Measurements from ENCODE around the gene FOXF2. TPM values are rescaled to one million over a fixed set of nuclear protein-coding genes. Genes with fewer than 3 reads are reported as not detected.

FOXF2 gene
- total RNA-seq (2012; rRNA removed), result 2.5 TPM in 2 replicates
- polyA plus RNA-seq (2012; rRNA removed), result 16.3 and 17.3 TPM in 2 replicates
- polyA plus RNA-seq (2012; cell fraction: cytosol; rRNA removed), result 13.8 and 25.8 TPM in 2 replicates
- 11.7 and 17.4 TPM in 2 replicates for polyA plus RNA-seq (2012; cell fraction: nucleus; rRNA removed; ENCODE audit: low replicate concordance)
- Bru-seq, nascent RNA, result percentile 55 among the genes with signal in this experiment
- percentile 59 among the genes with signal in this experiment for BruChase-seq, experiment 1, labeled RNA remaining after a 6-hour chase
- percentile 68 among the genes with signal in this experiment for BruChase-seq, experiment 2, labeled RNA remaining after a 2-hour chase
- long read RNA-seq, transcript FOXF2-202 (2 exons, 2,451 nt), result major isoform, 86 of 89 reads
- long read RNA-seq, partial matches to known transcripts, result 0 of 89 reads
- long read RNA-seq, other reads (novel, unspliced or antisense), result 3 of 89 reads

- in situ Hi-C loops (cut with MboI; ENCODE audit: low sequenced_read_pairs) (loop anchor here (10.0 to 25.0 kb wide), 2 partner anchors 477 to 795 kb away; no protein-coding TSS in a partner anchor), dilution Hi-C loops (cut with HindIII; ENCODE audit: low sequenced_read_pairs, unreplicated experiment) (no loop called here), intact Hi-C loops (cut with micrococcal nuclease) (loop anchor here (5.0 kb wide), 1 partner anchor 77 kb away; the partner anchor contains the start of gene FOXQ1)
- peak within 1 kb of the TSS; percentile 83 for H3K4ac ChIP-seq (ENCODE audit: low read depth, low read length)
- H3K56ac ChIP-seq (ENCODE audit: extremely low read depth, insufficient read depth, low read length), result peak within 1 kb of the TSS; percentile 30; the same call in 1 of the 2 replicates
- peak within 1 kb of the TSS; percentile 55 for H3K18ac ChIP-seq (ENCODE audit: low read depth, low read length)
- H2AK9ac ChIP-seq (replicated peaks; ENCODE audit: low read depth, low read length, poor library complexity), result peak within 1 kb of the TSS; percentile 53
- peak within 1 kb of the TSS; percentile 95 for H3K4me2 ChIP-seq (ENCODE audit: low read depth, low read length)
- H2BK15ac ChIP-seq (ENCODE audit: low read depth, low read length), result no peak within 1 kb of the TSS
- peak within 1 kb of the TSS; percentile 58 for H3K4me3 ChIP-seq (ENCODE audit: insufficient read depth, low read depth, low read length)
- H4K8ac ChIP-seq (ENCODE audit: low read depth in 2 of 2, low read length in 2 of 2), result peak within 1 kb of the TSS; percentile 56 to 85; a peak in 2 of 4 replicates
- H3K14ac ChIP-seq (replicated peaks; ENCODE audit: low read depth, low read length), result peak within 1 kb of the TSS; percentile 68
- ChIA-PET POLR2A (ENCODE audit: unreplicated experiment) (interaction anchor here (0.6 kb wide), 2 partner anchors 30 to 35 kb away, joined by 3 to 8 read pairs; no protein-coding TSS in a partner anchor), CTCF (interaction anchor here (0.6 kb wide), 1 partner anchor 35 kb away, joined by 4 read pairs; no protein-coding TSS in a partner anchor)
- WGBS, 2 experiments (ENCODE audit: extremely low coverage in 2 of 2, insufficient read length in 1 of 2), result 1% methylated on average over 50 of the region's 112 CpGs; no CpG with 5 or more reads in 1 of the 2 experiments
- no peaks in the 10 kb centered on the region for H3K9me3 ChIP-seq (ENCODE audit: control insufficient read depth, insufficient read depth, low read length)
- H4K5ac ChIP-seq (ENCODE audit: low read depth, low read length), result no peak within 1 kb of the TSS; the same call in 1 of the 2 replicates
- H2AFZ ChIP-seq (replicated peaks; ENCODE audit: low read length, poor library complexity), result peak within 1 kb of the TSS; percentile 89
- H4K91ac ChIP-seq (ENCODE audit: insufficient read depth, low read depth, low read length), result peak within 1 kb of the TSS; percentile 58
- H3K79me1 ChIP-seq (ENCODE audit: low read depth in 1 of 2, low read length in 2 of 2), result peaks cover 1 to 2% of the 10 kb centered on the region in 2 experiments; a peak in 3 of 4 replicates
- H3K27me3 ChIP-seq (ENCODE audit: control insufficient read depth, insufficient read depth, low read length), result no peaks in the 10 kb centered on the region; the same call in 1 of the 2 replicates
- H2BK120ac ChIP-seq (ENCODE audit: low read depth, low read length), result peak within 1 kb of the TSS; percentile 62
- H3K23ac ChIP-seq (ENCODE audit: low read depth, low read length), result peak within 1 kb of the TSS; percentile 52; the same call in 1 of the 2 replicates
- peak within 1 kb of the TSS; percentile 58; the same call in 1 of the 2 replicates for H2BK20ac ChIP-seq (ENCODE audit: low read depth, low read length)
- TSS peak; percentile 48 for BruUV-seq (replicated peaks)
- H3K27ac ChIP-seq (ENCODE audit: insufficient read depth, low read length), result peak within 1 kb of the TSS; percentile 98
- peak within 1 kb of the TSS; percentile 88 for H3K9ac ChIP-seq (ENCODE audit: low read depth, low read length)
- ATAC-seq (ENCODE audit: low read depth) (peak; percentile 32), DNase-seq (no peak)
- no peaks in the 10 kb centered on the region for H3K36me3 ChIP-seq (ENCODE audit: control insufficient read depth, insufficient read depth, low read length)
- H3K4me1 ChIP-seq (ENCODE audit: control insufficient read depth, insufficient read depth, low read length), result peaks cover 11% of the 10 kb centered on the region
- no peaks in the 10 kb centered on the region for H3K9me1 ChIP-seq (ENCODE audit: insufficient read depth, low read length)
- H2BK5ac ChIP-seq (ENCODE audit: low read depth, low read length, poor library complexity, severe bottlenecking), result peak within 1 kb of the TSS; percentile 75
- TF ChIP-seq RAD21 (IDR thresholded peaks at IDR 0.05; ENCODE audit: low read length), result no peak
- TF ChIP-seq RFX5 (IDR thresholded peaks at IDR 0.05; ENCODE audit: low read depth, low read length), result no peak
- TF ChIP-seq POLR2A (IDR thresholded peaks at IDR 0.05; ENCODE audit: low read depth, low read length), result no peak
- TF ChIP-seq USF2 (IDR thresholded peaks at IDR 0.05; ENCODE audit: low read depth, low read length), result no peak
- no peak for TF ChIP-seq CTCF (conservative IDR thresholded peaks at IDR 0.05; ENCODE audit: low read depth, low read length)
- no peak for TF ChIP-seq SMC3 (IDR thresholded peaks at IDR 0.05; ENCODE audit: low read depth, low read length)
- TF ChIP-seq MXI1 (IDR thresholded peaks at IDR 0.05; ENCODE audit: borderline replicate concordance, low read depth, low read length), result no peak
- peak; percentile 55; the same call in 1 of the 2 replicates for TF ChIP-seq MAZ (IDR thresholded peaks at IDR 0.05; ENCODE audit: borderline replicate concordance, low read depth, low read length)
- peak; percentile 93 for TF ChIP-seq CEBPB (IDR thresholded peaks at IDR 0.05; ENCODE audit: low read depth, low read length)
- no peak for TF ChIP-seq ELK1 (IDR thresholded peaks at IDR 0.05; ENCODE audit: borderline replicate concordance, low read depth, low read length)
- H4K20me1 ChIP-seq (ENCODE audit: insufficient read depth, low read length), result peaks cover 13% of the 10 kb centered on the region; the same call in 1 of the 2 replicates
- peak within 1 kb of the TSS; percentile 32 for H2AK5ac ChIP-seq (ENCODE audit: low read depth, low read length)
These were observed at the start of gene FOXF2 for GRCh38 chr6:1389369-1390132. Gene FOXF2, plus strand, starts transcription at chr6:1389576. Its CDS starts 372 bp downstream, at chr6:1389948.

Data from IMR-90 (cell line).